D721Med (cell line): Measurements from ENCODE around the gene STAT2.
"Not testable (repeated sequence)": the region's sequence is repeated elsewhere in the genome, so short reads cannot be mapped to it uniquely, and the experiment has no call there.

Experiments
- DNase-seq: peaks from one replicate; pipeline ENCODE4 v3.0.0; 2011; ENCODE audit warnings: low spot score; ENCODE audit not compliant: insufficient read length
- FAIRE-seq: peaks from 2 replicates; lab custom pipeline; 2011; peaks lifted over from hg19 to GRCh38; lab: Jason Lieb, UNC
- CTCF ChIP-seq: IDR thresholded peaks from 2 replicates; pipeline ENCODE4 v1.5.1; 2012; ENCODE audit warnings: mild to moderate bottlenecking, control low read depth; ENCODE audit not compliant: insufficient read depth; ENCODE audit errors: missing control alignments

STAT2 gene

GRCh38 chr12:56333197-56333678 lies 26.7 kb downstream of the STAT2 start:
- no peak for TF ChIP-seq CTCF
- DNase-seq: no peak
- FAIRE-seq: no peak

- TF ChIP-seq CTCF: no peak
- DNase-seq: no peak
- FAIRE-seq: no peak
Observed at GRCh38 chr12:56332512-56333196, 27.3 kb downstream of the STAT2 start.

GRCh38 chr12:56330936-56331490 lies 28.9 kb downstream of the STAT2 start:
- FAIRE-seq (no peak), DNase-seq (no peak)
- TF ChIP-seq CTCF: no peak

- TF ChIP-seq CTCF: no peak
- FAIRE-seq: no peak
- DNase-seq: no peak
Observed at GRCh38 chr12:56326533-56326932, 33.4 kb downstream of the STAT2 start.

- TF ChIP-seq CTCF: no peak
- FAIRE-seq (no peak), DNase-seq (no peak)
Observed at GRCh38 chr12:56326126-56326525, 33.8 kb downstream of the STAT2 start.

GRCh38 chr12:56324206-56324605 lies 35.7 kb downstream of the STAT2 start:
- DNase-seq (no peak), FAIRE-seq (no peak)
- TF ChIP-seq CTCF: no peak

- FAIRE-seq, DNase-seq: not testable (repeated sequence)
Observed at GRCh38 chr12:56321610-56322009, 38.3 kb downstream of the STAT2 start.
